Caco-2 (cell line): ENCODE measurements around the gene KIF6. TPM values are rescaled to one million over a fixed set of nuclear protein-coding genes. Genes with fewer than 3 reads are reported as not detected.

Source experiments
- BruUV-seq: library from RNA; stranded (reverse); fragments of 400-500 nt; replicated peaks from 2 replicates; lab custom pipeline; 2021; lab: Mats Ljungman, UMichigan
- CTCF ChIA-PET: fragments of 300-600 bp; sonication (Branson Sonifier 250); formaldehyde crosslinking; loops from one replicate; lab custom pipeline; 2022; ENCODE audit warnings: antibody characterized with exemption; lab: Charles Lee
- POLR2A ChIA-PET: fragments of 300-600 bp; sonication (Branson Sonifier 250); formaldehyde crosslinking; loops from one replicate; lab custom pipeline; 2022; ENCODE audit warnings: antibody characterized with exemption; lab: Charles Lee
- DNase-seq, 2 experiments: peaks; one replicate each; pipeline versions ENCODE4 v3.0.0 to v3.0.0-alpha.2; 2020 to 2022
- H3K27me3 ChIP-seq: replicated peaks from 2 replicates; pipeline ENCODE4 v1.6.0; 2011; ENCODE audit warnings: low read length; ENCODE audit not compliant: control insufficient read depth, insufficient read depth
- H3K36me3 ChIP-seq: 2 replicates; pipeline ENCODE4 v1.5.1; 2011; ENCODE audit warnings: low read length; ENCODE audit not compliant: control insufficient read depth, insufficient read depth
- H3K4me1 ChIP-seq: fragments of 250-450 bp; sonication (Bioruptor Pico); 2 replicates; pipeline ENCODE4 v1.5.1; 2020; ENCODE audit warnings: mild to moderate bottlenecking
- H3K4me3 ChIP-seq: 2 replicates; pipeline ENCODE4 v1.5.1; 2011; ENCODE audit warnings: low read depth, mild to moderate bottlenecking, control low read depth, low read length
- H3K9me3 ChIP-seq: fragments of 250-450 bp; sonication (Bioruptor Pico); 2 replicates; pipeline ENCODE4 v1.5.1; 2020; ENCODE audit warnings: mild to moderate bottlenecking, moderate library complexity
- H3K27ac Mint-ChIP-seq: one replicate; pipeline ENCODE4 v1.8.0; 2022; ENCODE audit warnings: mixed read lengths; ENCODE audit not compliant: unreplicated experiment
- H3K27me3 Mint-ChIP-seq: one replicate; pipeline ENCODE4 v1.8.0; 2022; ENCODE audit warnings: mixed read lengths; ENCODE audit not compliant: insufficient read depth, unreplicated experiment
- H3K36me3 Mint-ChIP-seq: one replicate; pipeline ENCODE4 v1.8.0; 2022; ENCODE audit warnings: mild to moderate bottlenecking, mixed read lengths; ENCODE audit not compliant: insufficient read depth, unreplicated experiment
- H3K4me1 Mint-ChIP-seq: one replicate; pipeline ENCODE4 v1.8.0; 2022; ENCODE audit warnings: low read depth, mixed read lengths; ENCODE audit not compliant: unreplicated experiment
- H3K4me3 Mint-ChIP-seq: one replicate; pipeline ENCODE4 v1.8.0; 2022; ENCODE audit warnings: mild to moderate bottlenecking, moderate library complexity, mixed read lengths; ENCODE audit not compliant: unreplicated experiment
- H3K9me3 Mint-ChIP-seq: one replicate; pipeline ENCODE4 v1.8.0; 2022; ENCODE audit warnings: mixed read lengths; ENCODE audit not compliant: unreplicated experiment
- CTCF ChIP-seq, 2 experiments: fragments of 200-600 bp in 1 of 2; IDR thresholded peaks; 1 replicate in 1 of 2; 2 replicates in 1 of 2; pipeline versions ENCODE4 v1.5.1 to v1.8.0; 2011 to 2022; ENCODE audit warnings: antibody characterized with exemption in 1 of 2, control low read depth in 1 of 2, inconsistent platforms in 1 of 2, low read depth in 1 of 2, low read length in 1 of 2, mild to moderate bottlenecking in 1 of 2, moderate library complexity in 1 of 2; ENCODE audit not compliant: insufficient read depth in 1 of 2, severe bottlenecking in 1 of 2, unreplicated experiment in 1 of 2
- intact Hi-C: fragments of 100-400 bp; cut with micrococcal nuclease; formaldehyde crosslinking; loops from one replicate; pipeline ENCODE4 v1.10.0; 2022; ENCODE audit not compliant: unreplicated experiment
- total RNA-seq: library from RNA; stranded (reverse); gene quantifications from 2 replicates; pipeline ENCODE4 v1.2.3, GENCODE V29; 2022

Gene KIF6
- total RNA-seq, 1 experiment from 2014 or later, result not detected

- POLR2A ChIA-PET, result no interaction called here
- H3K27me3 ChIP-seq, result no peaks in the 10 kb centered on the region; the same call in 1 of the 2 replicates
- DNase-seq, result no peak
- H3K9me3 ChIP-seq, result no peaks in the 10 kb centered on the region
- Mint-ChIP-seq H3K36me3 (no peaks in the 10 kb centered on the region), H3K4me1 (no peaks in the 10 kb centered on the region), H3K4me3 (no peak overlapping the region), H3K9me3 (no peaks in the 10 kb centered on the region), H3K27me3 (peaks cover 9% of the 10 kb centered on the region), H3K27ac (no peak overlapping the region)
- TF ChIP-seq CTCF (IDR thresholded peaks at IDR 0.05; ENCODE audit: insufficient read depth in 1 of 2, low read depth in 1 of 2, low read length in 1 of 2, severe bottlenecking in 1 of 2, unreplicated experiment in 1 of 2), result no peak
- BruUV-seq, result no TSS peak
- CTCF ChIA-PET, result no interaction called here
- no peaks in the 10 kb centered on the region for H3K36me3 ChIP-seq
- intact Hi-C loops, result no loop called here
- H3K4me3 ChIP-seq, result no peak overlapping the region
- no peaks in the 10 kb centered on the region for H3K4me1 ChIP-seq
These were observed 382.4 kb downstream of the KIF6 start for GRCh38 chr6:39342692-39343395.

GRCh38 chr6:39341937-39342336 is 383.3 kb downstream of the KIF6 start:
- no peaks in the 10 kb centered on the region for H3K36me3 Mint-ChIP-seq
- POLR2A ChIA-PET, result no interaction called here
- Histone ChIP-seq H3K36me3 (no peaks in the 10 kb centered on the region), H3K4me3 (no peak overlapping the region), H3K27me3 (no peaks in the 10 kb centered on the region; the same call in 1 of the 2 replicates), H3K9me3 (no peaks in the 10 kb centered on the region), H3K4me1 (no peaks in the 10 kb centered on the region)
- CTCF ChIA-PET, result no interaction called here
- H3K4me3 Mint-ChIP-seq, result no peak overlapping the region
- H3K27me3 Mint-ChIP-seq, result peaks cover 12% of the 10 kb centered on the region
- TF ChIP-seq CTCF (IDR thresholded peaks at IDR 0.05; ENCODE audit: insufficient read depth in 1 of 2, low read depth in 1 of 2, low read length in 1 of 2, severe bottlenecking in 1 of 2, unreplicated experiment in 1 of 2), result no peak
- no TSS peak for BruUV-seq
- H3K27ac Mint-ChIP-seq, result no peak overlapping the region
- no peak for DNase-seq
- H3K9me3 Mint-ChIP-seq, result no peaks in the 10 kb centered on the region
- H3K4me1 Mint-ChIP-seq, result no peaks in the 10 kb centered on the region
- intact Hi-C loops, result no loop called here

GRCh38 chr6:39341352-39341751 is 383.9 kb downstream of the KIF6 start:
- no peak for TF ChIP-seq CTCF (IDR thresholded peaks at IDR 0.05; ENCODE audit: insufficient read depth in 1 of 2, low read depth in 1 of 2, low read length in 1 of 2, severe bottlenecking in 1 of 2, unreplicated experiment in 1 of 2)
- BruUV-seq, result no TSS peak
- Mint-ChIP-seq H3K36me3 (no peaks in the 10 kb centered on the region), H3K27me3 (peaks cover 18% of the 10 kb centered on the region), H3K4me1 (no peaks in the 10 kb centered on the region), H3K27ac (no peak overlapping the region), H3K9me3 (no peaks in the 10 kb centered on the region), H3K4me3 (no peak overlapping the region)
- no peak for DNase-seq
- CTCF ChIA-PET, result no interaction called here
- H3K27me3 ChIP-seq, result no peaks in the 10 kb centered on the region; the same call in 1 of the 2 replicates
- H3K36me3 ChIP-seq, result no peaks in the 10 kb centered on the region
- POLR2A ChIA-PET, result no interaction called here
- H3K9me3 ChIP-seq, result no peaks in the 10 kb centered on the region
- H3K4me1 ChIP-seq, result no peaks in the 10 kb centered on the region
- H3K4me3 ChIP-seq, result no peak overlapping the region
- intact Hi-C loops, result no loop called here
